Ramos (cell line): ENCODE data around the gene CNTNAP2.
"Not testable (repeated sequence)": the region's sequence is repeated elsewhere in the genome, so short reads cannot be mapped to it uniquely, and the experiment has no call there.

Experiments
- in situ Hi-C: fragments of 300-500 bp; cut with MboI; formaldehyde crosslinking; loops from one replicate; pipeline ENCODE4 v1.14.3; 2022; ENCODE audit warnings: low sequenced_read_pairs; ENCODE audit not compliant: unreplicated experiment

CNTNAP2 gene

GRCh38 chr7:148306759-148307158 is 2190.2 kb downstream of the CNTNAP2 start:
- in situ Hi-C loops: no loop called here

GRCh38 chr7:148318102-148318811 is 2201.7 kb downstream of the CNTNAP2 start:
- in situ Hi-C loops: no loop called here

- in situ Hi-C loops: no loop called here
Measured at GRCh38 chr7:148318838-148319237, 2202.2 kb downstream of the CNTNAP2 start.

GRCh38 chr7:148319316-148319808 is 2202.8 kb downstream of the CNTNAP2 start:
- in situ Hi-C loops: no loop called here

GRCh38 chr7:148325208-148325607 is 2208.6 kb downstream of the CNTNAP2 start:
- in situ Hi-C loops: no loop called here

- in situ Hi-C loops: no loop called here
Measured at GRCh38 chr7:148327379-148327778, 2210.8 kb downstream of the CNTNAP2 start.

- in situ Hi-C loops: no loop called here
Measured at GRCh38 chr7:148328906-148329305, 2212.3 kb downstream of the CNTNAP2 start.

- in situ Hi-C loops: no loop called here
Measured at GRCh38 chr7:148330124-148330818, 2213.7 kb downstream of the CNTNAP2 start.

GRCh38 chr7:148330822-148331221 is 2214.2 kb downstream of the CNTNAP2 start:
- in situ Hi-C loops: no loop called here

- in situ Hi-C loops: not testable (repeated sequence)
Measured at GRCh38 chr7:148331456-148331855, 2214.9 kb downstream of the CNTNAP2 start.

GRCh38 chr7:148332191-148333186 is 2215.9 kb downstream of the CNTNAP2 start:
- in situ Hi-C loops: no loop called here

GRCh38 chr7:148334441-148334956 is 2217.9 kb downstream of the CNTNAP2 start:
- in situ Hi-C loops: no loop called here

GRCh38 chr7:148334959-148335577 is 2218.5 kb downstream of the CNTNAP2 start:
- in situ Hi-C loops: no loop called here

- in situ Hi-C loops: no loop called here
Measured at GRCh38 chr7:148335790-148336189, 2219.2 kb downstream of the CNTNAP2 start.

GRCh38 chr7:148336411-148336810 is 2219.8 kb downstream of the CNTNAP2 start:
- in situ Hi-C loops: no loop called here

- in situ Hi-C loops: no loop called here
Measured at GRCh38 chr7:148337246-148337965, 2220.8 kb downstream of the CNTNAP2 start.

GRCh38 chr7:148337995-148338747 is 2221.6 kb downstream of the CNTNAP2 start:
- in situ Hi-C loops: no loop called here
